GM23248 (cell line): Measurements from ENCODE around the gene NRF1.
"Not testable (repeated sequence)": the region's sequence is repeated elsewhere in the genome, so short reads cannot be mapped to it uniquely, and the experiment has no call there.

Source experiments
- EZH2 ChIP-seq: fragments of 200-600 bp; sonication (generic); IDR thresholded peaks from 2 replicates; pipeline ENCODE4 v1.6.1; 2018; ENCODE audit warnings: antibody characterized with exemption, mild to moderate bottlenecking; ENCODE audit not compliant: insufficient read depth, poor library complexity, severe bottlenecking
- EZH2phosphoT487 ChIP-seq: fragments of 200-600 bp; sonication (generic); IDR thresholded peaks from 2 replicates; pipeline ENCODE4 v1.6.1; 2018; ENCODE audit warnings: antibody characterized with exemption, moderate library complexity, mild to moderate bottlenecking, low read depth; ENCODE audit not compliant: insufficient read depth

- TF ChIP-seq EZH2, EZH2phosphoT487: not testable (repeated sequence)
Measured at GRCh38 chr7:129794461-129794860, 182.9 kb downstream of the NRF1 start.
